Hepatocyte (in vitro differentiated cells): Measurements from ENCODE around the gene RAB26. TPM values are rescaled to one million over a fixed set of nuclear protein-coding genes. Genes with fewer than 3 reads are reported as not detected.
A peak's percentile ranks its signal among the peaks of the same experiment; 100 is the strongest.
"Not testable (repeated sequence)": the region's sequence is repeated elsewhere in the genome, so short reads cannot be mapped to it uniquely, and the experiment has no call there.

Source experiments
- DNase-seq: peaks from one replicate; pipeline ENCODE4 v3.0.0-alpha.2; 2016; ENCODE audit warnings: low spot score
- H2AFZ ChIP-seq: fragments of 200-600 bp; sonication (generic); 2 replicates; pipeline ENCODE4 v1.6.0; 2016; ENCODE audit warnings: antibody characterized with exemption, mild to moderate bottlenecking
- H3K27ac ChIP-seq: fragments of 200-600 bp; sonication (generic); 2 replicates; pipeline ENCODE4 v1.5.1; 2016; ENCODE audit warnings: mild to moderate bottlenecking
- H3K27me3 ChIP-seq: fragments of 200-600 bp; sonication (generic); 2 replicates; pipeline ENCODE4 v1.6.1; 2016
- H3K36me3 ChIP-seq: fragments of 200-600 bp; sonication (generic); replicated peaks from 2 replicates; pipeline ENCODE4 v1.5.1; 2016; ENCODE audit warnings: low read depth; ENCODE audit not compliant: insufficient read depth
- H3K4me1 ChIP-seq: fragments of 200-600 bp; sonication (generic); 2 replicates; pipeline ENCODE4 v1.5.1; 2016; ENCODE audit warnings: mild to moderate bottlenecking, moderate library complexity; ENCODE audit not compliant: insufficient read depth
- H3K4me2 ChIP-seq: fragments of 200-600 bp; sonication (generic); 2 replicates; pipeline ENCODE4 v1.6.0; 2016
- H3K4me3 ChIP-seq: fragments of 200-600 bp; sonication (generic); 2 replicates; pipeline ENCODE4 v1.5.1; 2016; ENCODE audit warnings: mild to moderate bottlenecking
- H3K79me2 ChIP-seq: fragments of 200-600 bp; sonication (generic); 2 replicates; pipeline ENCODE4 v1.6.0; 2017; ENCODE audit warnings: mild to moderate bottlenecking
- H3K9me2 ChIP-seq: fragments of 200-600 bp; sonication (generic); replicated peaks from 2 replicates; pipeline ENCODE4 v1.6.0; 2017; ENCODE audit warnings: mild to moderate bottlenecking; ENCODE audit not compliant: insufficient read depth
- H3K9me3 ChIP-seq: fragments of 200-600 bp; sonication (generic); 2 replicates; pipeline ENCODE4 v1.5.1; 2016; ENCODE audit warnings: low read depth, mild to moderate bottlenecking
- H4K20me1 ChIP-seq: fragments of 200-600 bp; sonication (generic); 2 replicates; pipeline ENCODE4 v1.6.0; 2016; ENCODE audit warnings: mild to moderate bottlenecking; ENCODE audit not compliant: insufficient read depth, poor library complexity, severe bottlenecking
- CTCF ChIP-seq: fragments of 200-600 bp; sonication (generic); IDR thresholded peaks from 2 replicates; pipeline ENCODE4 v1.5.1; 2016; ENCODE audit warnings: antibody characterized with exemption, mild to moderate bottlenecking; ENCODE audit not compliant: poor library complexity
- EZH2 ChIP-seq: fragments of 200-600 bp; sonication (generic); IDR thresholded peaks from 2 replicates; pipeline ENCODE4 v1.6.1; 2016; ENCODE audit warnings: antibody characterized with exemption, mild to moderate bottlenecking, borderline replicate concordance
- EZH2phosphoT487 ChIP-seq: fragments of 200-600 bp; sonication (generic); IDR thresholded peaks from one replicate; pipeline ENCODE4 v1.6.1; 2018; ENCODE audit warnings: antibody characterized with exemption, mild to moderate bottlenecking, low read depth, moderate library complexity; ENCODE audit not compliant: unreplicated experiment, severe bottlenecking
- WGBS: methylation state at CpG from one replicate; pipeline ENCODE4 v1.1.6; 2016; ENCODE audit warnings: low lambda C conversion rate; ENCODE audit errors: missing lambda C conversion rate; 5-methylcytosine and 5-hydroxymethylcytosine counted together
- microRNA counts: library from miRNA; unstranded; fragments of <30 nt; microRNA quantifications from one replicate; lab custom pipeline; 2017
- microRNA-seq: library from miRNA; unstranded; fragments of <30 nt; microRNA quantifications from one replicate; pipeline ENCODE4, GENCODE V29; 2017
- polyA plus RNA-seq: library from polyadenylated mRNA; unstranded; fragments of >200 nt; fragmentation: Nextera tagmentation; extraction: Ambion mirVana; gene quantifications from 2 replicates; pipeline ENCODE4 v1.2.1, GENCODE V29; 2016
- small RNA-seq: library from RNA; depleted of rRNA; stranded (forward); fragments of <200 nt; gene quantifications from one replicate; pipeline ENCODE3, GENCODE V24; 2014
- total RNA-seq: library from RNA; depleted of rRNA; stranded (reverse); fragments of >200 nt; gene quantifications from 2 replicates; pipeline ENCODE4 v1.2.3, GENCODE V29; 2014

RAB26 gene
- total and polyA plus RNA-seq, 2 experiments from 2014 or later: 8.3 to 15.0 TPM

- 76% methylated on average over 14 of the region's 14 CpGs for WGBS
- no peak for DNase-seq
- no peak overlapping the region for H3K4me3 ChIP-seq
- H3K36me3 ChIP-seq: no peaks in the 10 kb centered on the region
- peaks cover 10% of the 10 kb centered on the region for H3K4me1 ChIP-seq
- no peak for TF ChIP-seq CTCF
- no peaks in the 10 kb centered on the region for H3K9me2 ChIP-seq
- H3K79me2 ChIP-seq: no peaks in the 10 kb centered on the region
- H3K27ac ChIP-seq: no peak overlapping the region
- H4K20me1 ChIP-seq: no peaks in the 10 kb centered on the region
- H3K9me3 ChIP-seq: no peaks in the 10 kb centered on the region
- H3K27me3 ChIP-seq: peaks cover 23% of the 10 kb centered on the region
- H2AFZ ChIP-seq: no peak overlapping the region
- no peak overlapping the region for H3K4me2 ChIP-seq
Observed at GRCh38 chr16:2199621-2200139, 51.3 kb downstream of the RAB26 start.

- no peak overlapping the region for H2AFZ ChIP-seq
- H3K27me3 ChIP-seq: peaks cover 23% of the 10 kb centered on the region
- WGBS: 86% methylated on average over 6 of the region's 6 CpGs
- H3K4me2 ChIP-seq: no peak overlapping the region
- H3K79me2 ChIP-seq: no peaks in the 10 kb centered on the region
- H4K20me1 ChIP-seq: no peaks in the 10 kb centered on the region
- no peak overlapping the region for H3K27ac ChIP-seq
- no peak for DNase-seq
- no peak for TF ChIP-seq EZH2
- no peak for TF ChIP-seq EZH2phosphoT487
- TF ChIP-seq CTCF: no peak
- H3K4me3 ChIP-seq: no peak overlapping the region
- no peaks in the 10 kb centered on the region for H3K9me2 ChIP-seq
- H3K36me3 ChIP-seq: no peaks in the 10 kb centered on the region
- H3K9me3 ChIP-seq: no peaks in the 10 kb centered on the region
- peaks cover 6% of the 10 kb centered on the region for H3K4me1 ChIP-seq
Observed at GRCh38 chr16:2200313-2200712, 51.9 kb downstream of the RAB26 start.

- H3K4me3 ChIP-seq, DNase-seq, H3K9me2 ChIP-seq, H3K27me3 ChIP-seq, H3K9me3 ChIP-seq, H3K27ac ChIP-seq, H3K4me2 ChIP-seq, H3K4me1 ChIP-seq, H4K20me1 ChIP-seq, H2AFZ ChIP-seq, H3K36me3 ChIP-seq: not testable (repeated sequence)
- WGBS: 98% methylated on average over 7 of the region's 8 CpGs
- peaks cover 12% of the 10 kb centered on the region for H3K79me2 ChIP-seq
Observed at GRCh38 chr16:2203119-2203688, 54.8 kb downstream of the RAB26 start.

MicroRNA genes within 50 kb of the gene (microRNA counts, 767-probe panel; counts per million panel counts)
- microRNA hsa-miR-3180 (lab: Ali Mortazavi, UCI) (not detected), microRNA hsa-miR-4516 (lab: Ali Mortazavi, UCI) (9,582 counts per million, percentile 76 among the panel's probes with 10 or more counts)

Small RNA genes lying within 50 kb of the gene (microRNA-seq; reads per million reads assigned to microRNA genes)
- gene MIR3180-5 (not detected), gene MIR4516 (not detected), gene MIR6511B1 (not detected)

Small RNA genes lying within 50 kb of the gene (small RNA-seq; reads per million reads assigned to genes)
- gene MIR3180-5: not detected
- gene MIR4516: not detected
- gene RF00019: not detected
- not detected for gene SNORD60

Other genes with a start within 250 kb of the RAB26 start
- gene HS3ST6, start 230.2 kb upstream of the RAB26 start, total RNA-seq: not detected in 2 replicates
- 0.41 and 0.63 TPM in 2 replicates for gene HS3ST6, start 230.2 kb upstream of the RAB26 start, polyA plus RNA-seq
- 31.3 and 43.4 TPM in 2 replicates for gene MSRB1, start 205.4 kb upstream of the RAB26 start, total RNA-seq
- 48.7 and 62.4 TPM in 2 replicates for gene MSRB1, start 205.4 kb upstream of the RAB26 start, polyA plus RNA-seq
- gene RPL3L, start 193.9 kb upstream of the RAB26 start, total RNA-seq: not detected in 2 replicates
- gene RPL3L, start 193.9 kb upstream of the RAB26 start, polyA plus RNA-seq: 0.08 TPM in 1 of 2 replicates, not detected in the other
- 162 and 234 TPM in 2 replicates for gene NDUFB10, start 189.1 kb upstream of the RAB26 start, total RNA-seq
- gene NDUFB10, start 189.1 kb upstream of the RAB26 start, polyA plus RNA-seq: 244 and 251 TPM in 2 replicates
- 1,991 and 2,285 TPM in 2 replicates for gene RPS2, start 183.8 kb upstream of the RAB26 start, total RNA-seq
- gene RPS2, start 183.8 kb upstream of the RAB26 start, polyA plus RNA-seq: 1,449 and 1,663 TPM in 2 replicates
- not detected in 2 replicates for gene RNF151, start 181.8 kb upstream of the RAB26 start, total RNA-seq
- not detected in 2 replicates for gene RNF151, start 181.8 kb upstream of the RAB26 start, polyA plus RNA-seq
- gene TBL3, start 176.6 kb upstream of the RAB26 start, total RNA-seq: 19.9 and 24.2 TPM in 2 replicates
- 48.5 and 56.3 TPM in 2 replicates for gene TBL3, start 176.6 kb upstream of the RAB26 start, polyA plus RNA-seq
- 2.3 and 5.1 TPM in 2 replicates for gene NOXO1, start 167.2 kb upstream of the RAB26 start, total RNA-seq
- 5.4 and 6.0 TPM in 2 replicates for gene NOXO1, start 167.2 kb upstream of the RAB26 start, polyA plus RNA-seq
- gene GFER, start 164.4 kb upstream of the RAB26 start, total RNA-seq: 34.0 and 34.9 TPM in 2 replicates
- gene GFER, start 164.4 kb upstream of the RAB26 start, polyA plus RNA-seq: 44.0 and 56.8 TPM in 2 replicates
- gene SYNGR3, start 158.7 kb upstream of the RAB26 start, total RNA-seq: 1.4 and 2.2 TPM in 2 replicates
- 1.5 and 2.5 TPM in 2 replicates for gene SYNGR3, start 158.7 kb upstream of the RAB26 start, polyA plus RNA-seq
- gene ZNF598, start 138.8 kb upstream of the RAB26 start, total RNA-seq: 22.8 and 42.6 TPM in 2 replicates
- 29.5 and 36.8 TPM in 2 replicates for gene ZNF598, start 138.8 kb upstream of the RAB26 start, polyA plus RNA-seq
- 2.7 and 4.1 TPM in 2 replicates for gene NPW, start 128.8 kb upstream of the RAB26 start, total RNA-seq
- 45.2 and 57.6 TPM in 2 replicates for gene NPW, start 128.8 kb upstream of the RAB26 start, polyA plus RNA-seq
- 25.9 and 29.6 TPM in 2 replicates for gene NHERF2, start 121.7 kb upstream of the RAB26 start, total RNA-seq
- gene NHERF2, start 121.7 kb upstream of the RAB26 start, polyA plus RNA-seq: 37.7 and 43.8 TPM in 2 replicates
- gene NTHL1, start 100.8 kb upstream of the RAB26 start, total RNA-seq: 19.6 and 20.2 TPM in 2 replicates
- gene NTHL1, start 100.8 kb upstream of the RAB26 start, polyA plus RNA-seq: 23.4 and 28.5 TPM in 2 replicates
- 39.5 and 41.8 TPM in 2 replicates for gene TSC2, start 100.6 kb upstream of the RAB26 start, total RNA-seq
- 78.7 and 113 TPM in 2 replicates for gene TSC2, start 100.6 kb upstream of the RAB26 start, polyA plus RNA-seq
- gene PKD1, start 12.7 kb upstream of the RAB26 start, total RNA-seq: 40.2 and 60.6 TPM in 2 replicates
- 35.9 and 49.3 TPM in 2 replicates for gene PKD1, start 12.7 kb upstream of the RAB26 start, polyA plus RNA-seq
- 55.1 and 73.4 TPM in 2 replicates for gene TRAF7, start 7.2 kb downstream of the RAB26 start, total RNA-seq
- gene TRAF7, start 7.2 kb downstream of the RAB26 start, polyA plus RNA-seq: 30.0 and 37.4 TPM in 2 replicates
- 0.47 and 0.80 TPM in 2 replicates for gene CASKIN1, start 48.0 kb downstream of the RAB26 start, total RNA-seq
- gene CASKIN1, start 48.0 kb downstream of the RAB26 start, polyA plus RNA-seq: 1.7 TPM in 2 replicates
- gene MLST8, start 56.8 kb downstream of the RAB26 start, total RNA-seq: 28.3 and 52.4 TPM in 2 replicates
- gene MLST8, start 56.8 kb downstream of the RAB26 start, polyA plus RNA-seq: 87.3 and 88.3 TPM in 2 replicates
- 3.3 and 9.9 TPM in 2 replicates for gene BRICD5, start 62.2 kb downstream of the RAB26 start, total RNA-seq
- 6.2 and 14.8 TPM in 2 replicates for gene BRICD5, start 62.2 kb downstream of the RAB26 start, polyA plus RNA-seq
- gene PGP, start 66.2 kb downstream of the RAB26 start, total RNA-seq: 20.6 and 24.8 TPM in 2 replicates
- gene PGP, start 66.2 kb downstream of the RAB26 start, polyA plus RNA-seq: 34.2 and 38.0 TPM in 2 replicates
- gene E4F1, start 75.0 kb downstream of the RAB26 start, total RNA-seq: 18.1 and 19.7 TPM in 2 replicates
- gene E4F1, start 75.0 kb downstream of the RAB26 start, polyA plus RNA-seq: 15.5 and 28.4 TPM in 2 replicates
- 0.23 and 0.64 TPM in 2 replicates for gene DNASE1L2, start 87.8 kb downstream of the RAB26 start, total RNA-seq
- 0.27 and 0.80 TPM in 2 replicates for gene DNASE1L2, start 87.8 kb downstream of the RAB26 start, polyA plus RNA-seq
- 59.9 and 71.4 TPM in 2 replicates for gene ECI1, start 103.0 kb downstream of the RAB26 start, total RNA-seq
- 133 and 156 TPM in 2 replicates for gene ECI1, start 103.0 kb downstream of the RAB26 start, polyA plus RNA-seq
- gene RNPS1, start 119.5 kb downstream of the RAB26 start, total RNA-seq: 107 and 128 TPM in 2 replicates
- gene RNPS1, start 119.5 kb downstream of the RAB26 start, polyA plus RNA-seq: 198 and 211 TPM in 2 replicates
- 1.5 and 1.8 TPM in 2 replicates for gene ABCA3, start 192.1 kb downstream of the RAB26 start, total RNA-seq
- 0.94 and 4.9 TPM in 2 replicates for gene ABCA3, start 192.1 kb downstream of the RAB26 start, polyA plus RNA-seq